Ovary (tissue), 9 donors: ENCODE results near the gene SCARF2. TPM values are rescaled to one million over a fixed set of nuclear protein-coding genes. Genes with fewer than 3 reads are reported as not detected.
"Not testable (repeated sequence)": the region's sequence is repeated elsewhere in the genome, so short reads cannot be mapped to it uniquely, and the experiment has no call there.

Experiments
- DNase-seq, 5 donors: peaks; one replicate each; pipeline ENCODE4 v3.0.0-alpha.2; 2019 to 2020
- H3K27ac ChIP-seq, 2 donors: fragments of 200-600 bp; one replicate each; pipeline versions ENCODE4 v1.5.1 to v1.8.0; 2019 to 2022
- H3K27me3 ChIP-seq: fragments of 200-600 bp; one replicate; pipeline ENCODE4 v1.8.0; 2022
- H3K36me3 ChIP-seq: fragments of 200-600 bp; sonication (generic); one replicate; pipeline ENCODE4 v1.5.1; 2019
- H3K4me1 ChIP-seq: one replicate; pipeline ENCODE4 v1.8.1; 2013; ENCODE audit warnings: mild to moderate bottlenecking, moderate library complexity; ENCODE audit not compliant: insufficient read depth
- H3K4me3 ChIP-seq: fragments of 200-600 bp; sonication (generic); one replicate; pipeline ENCODE4 v1.5.1; 2017
- H3K9me3 ChIP-seq, 2 donors: fragments of 200-600 bp in 1 of 2; sonication (generic) in 1 of 2; one replicate each; pipeline versions ENCODE4 v1.5.1 to v1.8.1; 2013 to 2019; ENCODE audit warnings: mild to moderate bottlenecking in 1 of 2, moderate library complexity in 1 of 2
- CTCF ChIP-seq, 3 donors: fragments of 450-650 bp in 2 of 3; fragments of 200-600 bp in 1 of 3; IDR thresholded peaks; one replicate each; pipeline versions ENCODE4 v1.5.1 to v1.8.0; 2016 to 2022; ENCODE audit warnings: antibody characterized with exemption in 3 of 3, mild to moderate bottlenecking in 1 of 3
- EP300 ChIP-seq: sonication (generic); formaldehyde crosslinking; IDR thresholded peaks from one replicate; pipeline ENCODE4 v1.6.1; 2017; ENCODE audit warnings: antibody characterized with exemption
- POLR2A ChIP-seq: fragments of 450-650 bp; IDR thresholded peaks from one replicate; pipeline ENCODE4 v1.6.1; 2017; ENCODE audit warnings: antibody characterized with exemption, mild to moderate bottlenecking, moderate library complexity
- WGBS, 3 donors: extraction: QIAGEN DNeasy Blood & Tissue Kit in 1 of 3; methylation state at CpG; one replicate each; pipeline versions ENCODE4 v1.1.5 to v1.1.7; 2013 to 2017; 5-methylcytosine and 5-hydroxymethylcytosine counted together
- intact Hi-C, 4 donors: fragments of 100-400 bp; cut with DNase I; formaldehyde crosslinking; loops; one replicate each; pipeline versions ENCODE4 v1.11.0 to v1.15.1; 2022 to 2023
- polyA plus RNA-seq, 2 donors: library from polyadenylated mRNA; stranded (reverse); fragments of 200-250 nt in 1 of 2; fragments of 350-450 nt in 1 of 2; fragmentation: Illumina TruSeq in 1 of 2; extraction: RNeasy Lipid Tissue Mini Kit (QIAGEN cat#74804) in 1 of 2; gene quantifications; one replicate each; pipeline ENCODE4 v1.2.3, GENCODE V29; 2013 to 2014
- total RNA-seq, 7 donors: library from RNA; depleted of rRNA in 2 of 7; stranded (reverse); fragments of >200 nt in 2 of 7; fragmentation: NEBNext Ultra II Directional in 3 of 7; extraction: Animal tissue kit (Norgen Biotek cat#: 25700) in 3 of 7; gene quantifications; one replicate each; pipeline versions ENCODE4 v1.1.0 to v1.2.4, GENCODE V29; 2016 to 2023
- donor health status: DM: no; HTN: no; CAD: no; lungs with moderate emphysema.
- donor health status: DM: no; HTN: no; CAD: no.
- donor health status: Bipolar disorder and iron deficiency.
- donor health status: DM: yes; HTN: yes; CAD: no.
- donor health status: DM: no; HTN: no; CAD: no.
- donor health status: DM: yes; HTN: yes; CAD: no.

Gene SCARF2
- total and polyA plus RNA-seq, 9 donors, result 2.1 to 44.6 (median 19.9) TPM

- TF ChIP-seq POLR2A (no peak), EP300 (no peak), CTCF (IDR thresholded peaks at IDR 0.05) (no peak)
- DNase-seq, result no peak
- intact Hi-C loops, result no loop called here
- Histone ChIP-seq H3K27ac (no peak overlapping the region), H3K36me3 (no peaks in the 10 kb centered on the region), H3K4me1 (peaks cover 6% of the 10 kb centered on the region), H3K4me3 (no peak overlapping the region), H3K27me3 (no peaks in the 10 kb centered on the region), H3K9me3 (no peaks in the 10 kb centered on the region)
- 90 to 94% (median 91%) methylated on average over 9 of the region's 9 CpGs for WGBS, 3 donors
Measured at GRCh38 chr22:20471126-20471833, 33.7 kb upstream of the SCARF2 start.

- intact Hi-C loops, H3K9me3 ChIP-seq, H3K4me1 ChIP-seq, H3K4me3 ChIP-seq, H3K27ac ChIP-seq, H3K27me3 ChIP-seq, DNase-seq, H3K36me3 ChIP-seq: not testable (repeated sequence)
- WGBS, 3 donors, result 95 to 98% (median 96%) methylated on average over 2 of the region's 2 CpGs
Measured at GRCh38 chr22:20470525-20470924, 32.9 kb upstream of the SCARF2 start.

- no peaks in the 10 kb centered on the region for H3K9me3 ChIP-seq
- no peak overlapping the region for H3K27ac ChIP-seq
- no peaks in the 10 kb centered on the region for H3K27me3 ChIP-seq
- intact Hi-C loops, result no loop called here
- no peak overlapping the region for H3K4me3 ChIP-seq
- 66 to 75% (median 69%) methylated on average over 6 of the region's 6 CpGs for WGBS, 3 donors
- no peaks in the 10 kb centered on the region for H3K36me3 ChIP-seq
- peaks cover 6% of the 10 kb centered on the region for H3K4me1 ChIP-seq
- no peak for DNase-seq
- TF ChIP-seq POLR2A (no peak), CTCF (IDR thresholded peaks at IDR 0.05) (no peak), EP300 (no peak)
Measured at GRCh38 chr22:20469110-20469868, 31.7 kb upstream of the SCARF2 start.

GRCh38 chr22:20466659-20467379 lies 29.2 kb upstream of the SCARF2 start:
- Histone ChIP-seq H3K27me3 (no peaks in the 10 kb centered on the region), H3K36me3 (no peaks in the 10 kb centered on the region), H3K4me1 (peaks cover 6% of the 10 kb centered on the region), H3K4me3 (no peak overlapping the region), H3K27ac (peak overlapping the region in 1 of 2 donors; percentile 10), H3K9me3 (no peaks in the 10 kb centered on the region)
- TF ChIP-seq CTCF (IDR thresholded peaks at IDR 0.05) (no peak), POLR2A (no peak), EP300 (no peak)
- intact Hi-C loops, result no loop called here
- DNase-seq, result no peak
- 45 to 62% (median 54%) methylated on average over 3 of the region's 3 CpGs for WGBS, 3 donors
